LHCN-M2 (cell line): Measurements from ENCODE around the gene ADCY3. TPM values are rescaled to one million over a fixed set of nuclear protein-coding genes. Genes with fewer than 3 reads are reported as not detected.

Experiments
- total RNA-seq: library from RNA; depleted of rRNA; stranded (reverse); fragments of >200 nt; gene quantifications from 2 replicates; pipeline ENCODE4 v1.2.3, GENCODE V29; 2014; rRNA removed

ADCY3 gene
- total RNA-seq, 1 experiment from 2014 or later, result 23.3 TPM

Other genes with a start within 250 kb of the ADCY3 start
- 15.1 and 28.4 TPM in 2 replicates for gene PTRHD1, start 126.8 kb downstream of the ADCY3 start, total RNA-seq
- 40.6 and 56.1 TPM in 2 replicates for gene CENPO, start 126.8 kb downstream of the ADCY3 start, total RNA-seq
- 4.2 and 5.6 TPM in 2 replicates for gene DNAJC27, start 51.7 kb upstream of the ADCY3 start, total RNA-seq
- 0.34 and 0.51 TPM in 2 replicates for gene EFR3B, start 121.8 kb upstream of the ADCY3 start, total RNA-seq
- not detected in 2 replicates for gene POMC, start 248.3 kb upstream of the ADCY3 start, total RNA-seq